ENCODE results near the gene GALNT7. TPM values are rescaled to one million over a fixed set of nuclear protein-coding genes. Genes with fewer than 3 reads are reported as not detected.

Gene GALNT7
- polyA plus RNA-seq, 1 of the 3 experiments (the other 2 are of a cell fraction): 14.8 TPM

- TF ChIP-seq, protein P1, sequence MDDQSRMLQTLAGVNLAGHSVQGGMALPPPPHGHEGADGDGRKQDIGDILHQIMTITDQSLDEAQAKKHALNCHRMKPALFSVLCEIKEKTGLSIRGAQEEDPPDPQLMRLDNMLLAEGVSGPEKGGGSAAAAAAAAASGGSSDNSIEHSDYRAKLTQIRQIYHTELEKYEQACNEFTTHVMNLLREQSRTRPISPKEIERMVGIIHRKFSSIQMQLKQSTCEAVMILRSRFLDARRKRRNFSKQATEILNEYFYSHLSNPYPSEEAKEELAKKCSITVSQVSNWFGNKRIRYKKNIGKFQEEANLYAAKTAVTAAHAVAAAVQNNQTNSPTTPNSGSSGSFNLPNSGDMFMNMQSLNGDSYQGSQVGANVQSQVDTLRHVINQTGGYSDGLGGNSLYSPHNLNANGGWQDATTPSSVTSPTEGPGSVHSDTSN (IDR thresholded peaks at IDR 0.05): no peak
- TF ChIP-seq RFX5 (IDR thresholded peaks at IDR 0.05; ENCODE audit: low read length) (no peak), ZBTB33 (IDR thresholded peaks at IDR 0.05; ENCODE audit: borderline replicate concordance, low read depth) (no peak), RCOR1 (IDR thresholded peaks at IDR 0.05; ENCODE audit: low read length) (no peak), IRF3 (IDR thresholded peaks at IDR 0.05; ENCODE audit: low read depth, low read length) (no peak), USF2 (IDR thresholded peaks at IDR 0.05; ENCODE audit: borderline replicate concordance, low read depth, low read length) (no peak), MAX (IDR thresholded peaks at IDR 0.05; ENCODE audit: low read depth) (no peak), GABPA (IDR thresholded peaks at IDR 0.05; ENCODE audit: low read depth) (no peak), TCF12 (IDR thresholded peaks at IDR 0.05) (no peak), MEF2A (IDR thresholded peaks at IDR 0.05; ENCODE audit: borderline replicate concordance, low read depth) (no peak), GATA2 (CRISPR knock-in tag; IDR thresholded peaks at IDR 0.05) (no peak), FOSL2 (IDR thresholded peaks at IDR 0.05; ENCODE audit: borderline replicate concordance, low read depth) (no peak), NRF1 (IDR thresholded peaks at IDR 0.05; ENCODE audit: low read depth, low read length) (no peak), JUND (IDR thresholded peaks at IDR 0.05) (no peak), MXI1 (IDR thresholded peaks at IDR 0.05; ENCODE audit: low read depth, low read length) (no peak), REST (IDR thresholded peaks at IDR 0.05; ENCODE audit: low read depth, low read length) (no peak), YY1 (IDR thresholded peaks at IDR 0.05; ENCODE audit: low read depth) (no peak), EZH2phosphoT487 (IDR thresholded peaks at IDR 0.05; ENCODE audit: borderline replicate concordance, low read depth) (no peak)
- TF ChIP-seq, protein P2, sequence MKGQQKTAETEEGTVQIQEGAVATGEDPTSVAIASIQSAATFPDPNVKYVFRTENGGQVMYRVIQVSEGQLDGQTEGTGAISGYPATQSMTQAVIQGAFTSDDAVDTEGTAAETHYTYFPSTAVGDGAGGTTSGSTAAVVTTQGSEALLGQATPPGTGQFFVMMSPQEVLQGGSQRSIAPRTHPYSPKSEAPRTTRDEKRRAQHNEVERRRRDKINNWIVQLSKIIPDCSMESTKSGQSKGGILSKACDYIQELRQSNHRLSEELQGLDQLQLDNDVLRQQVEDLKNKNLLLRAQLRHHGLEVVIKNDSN (IDR thresholded peaks at IDR 0.05; ENCODE audit: borderline replicate concordance, low read depth): no peak
- Histone ChIP-seq H2AFZ (ENCODE audit: low read depth) (no peak overlapping the region), H3K27ac (ENCODE audit: low read depth in 2 of 2, low read length in 1 of 2) (no peak overlapping the region), H3K4me1 (ENCODE audit: control insufficient read depth in 1 of 2, insufficient read depth in 2 of 2, low read depth in 1 of 2, low read length in 1 of 2) (peaks cover 2 to 33% of the 10 kb centered on the region in 2 experiments; a peak in 3 of 4 replicates), H3K9me3 (no peaks in the 10 kb centered on the region), H3K9ac (no peak overlapping the region), H3K36me3 (replicated peaks in 1 of 2; ENCODE audit: control insufficient read depth in 1 of 2, insufficient read depth in 2 of 2, low read length in 1 of 2) (no peaks in the 10 kb centered on the region), H3K27me3 (ENCODE audit: insufficient read depth) (no peaks in the 10 kb centered on the region), H3K79me2 (ENCODE audit: insufficient read depth) (peaks cover 14% of the 10 kb centered on the region), H3K4me2 (no peak overlapping the region), H3K9me2 (no peaks in the 10 kb centered on the region), H4K20me1 (ENCODE audit: insufficient read depth) (no peaks in the 10 kb centered on the region), H3K4me3 (ENCODE audit: low read depth in 2 of 2, low read length in 1 of 2) (no peak overlapping the region), H3F3A (replicated peaks; ENCODE audit: insufficient read depth) (peaks cover 7% of the 10 kb centered on the region)
- DNase-seq: no peak
- ChIA-PET POLR2A (no interaction called here), CTCF (no interaction called here)
Measured at GRCh38 chr4:173240696-173241095, 72.1 kb downstream of the GALNT7 start.
